ENCODE results near the gene TMEM53. TPM values are rescaled to one million over a fixed set of nuclear protein-coding genes. Genes with fewer than 3 reads are reported as not detected.

The TMEM53 gene
- total and polyA plus RNA-seq, 2 donors (not counting 3 experiments of a cell fraction or from before 2014, with no cell fraction given): 5.3 to 16.5 TPM

- H3K9me3 ChIP-seq (replicated peaks; ENCODE audit: control insufficient read depth, insufficient read depth, low read length): no peaks in the 10 kb centered on the region
- TF ChIP-seq CTCF (IDR thresholded peaks at IDR 0.05; ENCODE audit: extremely low read depth in 1 of 2, insufficient read depth in 1 of 2, low read depth in 1 of 2, low read length in 2 of 2): no peak
- no peak for TF ChIP-seq GATA2 (IDR thresholded peaks at IDR 0.05; ENCODE audit: insufficient read depth, insufficient read length, low read depth, low read length)
- TF ChIP-seq FOS (IDR thresholded peaks at IDR 0.05; ENCODE audit: borderline replicate concordance, insufficient read depth, low read length): no peak
- TF ChIP-seq EZH2 (IDR thresholded peaks at IDR 0.05; ENCODE audit: borderline replicate concordance, low read depth, low read length, severe bottlenecking): no peak
- TF ChIP-seq JUN (IDR thresholded peaks at IDR 0.05; ENCODE audit: borderline replicate concordance, insufficient read depth, insufficient read length, low read depth): no peak
- no peak for TF ChIP-seq MAX (IDR thresholded peaks at IDR 0.05; ENCODE audit: insufficient read depth, insufficient read length)
- no peak for TF ChIP-seq POLR2A (IDR thresholded peaks at IDR 0.05; ENCODE audit: low read depth, low read length)
- no peak for TF ChIP-seq POLR2AphosphoS5 (IDR thresholded peaks at IDR 0.05; ENCODE audit: insufficient read depth, low read depth, low read length)
- TF ChIP-seq MYC (IDR thresholded peaks at IDR 0.05; ENCODE audit: low read depth, low read length): no peak
- no peak overlapping the region for H3K27ac ChIP-seq (ENCODE audit: insufficient read depth, low read depth, low read length)
- no peak overlapping the region for H3K4me2 ChIP-seq (ENCODE audit: insufficient read depth, low read length)
- no peaks in the 10 kb centered on the region for H3K79me2 ChIP-seq (ENCODE audit: control insufficient read depth, insufficient read depth, low read length)
- peaks cover 0 to 35% of the 10 kb centered on the region in 2 experiments for H3K36me3 ChIP-seq (ENCODE audit: control insufficient read depth in 2 of 2, extremely low read depth in 1 of 2, insufficient read depth in 2 of 2, low read length in 2 of 2)
- BruUV-seq (replicated peaks): no TSS peak
- FAIRE-seq: no peak
- POLR2A ChIA-PET: no interaction called here
- no peak overlapping the region for H3K9ac ChIP-seq (replicated peaks; ENCODE audit: extremely low read depth, insufficient read depth, low read length)
- H3K9me1 ChIP-seq (replicated peaks; ENCODE audit: control insufficient read depth, extremely low read depth, insufficient read depth, low read length): no peaks in the 10 kb centered on the region
- H3K27me3 ChIP-seq (ENCODE audit: control insufficient read depth in 2 of 2, insufficient read depth in 2 of 2, low read length in 2 of 2): no peaks in the 10 kb centered on the region
- H3K4me3 ChIP-seq (replicated peaks in 1 of 3; ENCODE audit: insufficient read depth in 1 of 3, low read depth in 1 of 3, low read length in 3 of 3): no peak overlapping the region
- no peaks in the 10 kb centered on the region for H4K20me1 ChIP-seq (replicated peaks; ENCODE audit: control insufficient read depth, extremely low read depth, insufficient read depth, low read length)
- dilution Hi-C loops (cut with MboI; ENCODE audit: extremely low pct_ligation_motif_present, low sequenced_read_pairs) (no loop called here), intact Hi-C loops (cut with micrococcal nuclease) (no loop called here)
- H2AFZ ChIP-seq (ENCODE audit: low read depth, low read length): no peak overlapping the region
- CTCF ChIA-PET: interaction anchor here (3.4 to 5.0 kb wide), 4 partner anchors 9 to 273 kb away, joined by 46 to 109 read pairs (median 66); no protein-coding TSS in a partner anchor
- no peak for DNase-seq (ENCODE audit: low read depth, low spot score)
- H3K4me1 ChIP-seq (ENCODE audit: control insufficient read depth, extremely low read depth, insufficient read depth, low read length): no peaks in the 10 kb centered on the region
Measured at GRCh38 chr1:44650159-44650831, 24.0 kb downstream of the TMEM53 start.

Measured in endothelial cell of umbilical vein (primary cell).